Neural cell (in vitro differentiated cells): ENCODE results near the gene SYVN1.

Experiments used
- CTCF ChIP-seq: fragments of 450-650 bp; IDR thresholded peaks from 2 replicates; pipeline ENCODE4 v1.5.1; 2014; ENCODE audit warnings: antibody characterized with exemption, mild to moderate bottlenecking, moderate library complexity; ENCODE audit not compliant: poor library complexity, severe bottlenecking
- EP300 ChIP-seq: fragments of 450-650 bp; conservative IDR thresholded peaks from 2 replicates; pipeline ENCODE4 v1.6.1; 2014; ENCODE audit warnings: antibody characterized with exemption, mild to moderate bottlenecking, moderate library complexity; ENCODE audit not compliant: poor library complexity, severe bottlenecking
- EZH2 ChIP-seq: fragments of 200-600, 300-800 bp; shearing (Covaris generic), sonication (generic); IDR thresholded peaks from 2 replicates; pipeline ENCODE4 v1.6.1; 2014; ENCODE audit warnings: antibody characterized with exemption, low read length, borderline replicate concordance, mild to moderate bottlenecking; ENCODE audit not compliant: insufficient read depth, poor library complexity, severe bottlenecking
- POLR2AphosphoS5 ChIP-seq: IDR thresholded peaks from 2 replicates; pipeline ENCODE4 v1.6.1; 2012
- SMC3 ChIP-seq: fragments of 450-650 bp; conservative IDR thresholded peaks from 2 replicates; pipeline ENCODE4 v1.6.1; 2014; ENCODE audit warnings: antibody characterized with exemption, mild to moderate bottlenecking, moderate library complexity; ENCODE audit not compliant: poor library complexity

GRCh38 chr11:65160643-65161042 lies 26.3 kb upstream of the SYVN1 start:
- TF ChIP-seq CTCF (no peak), EZH2 (no peak), SMC3 (no peak), POLR2AphosphoS5 (no peak), EP300 (no peak)
